ENCODE results near the gene ALK.

- no peak for TF ChIP-seq POLR2A (IDR thresholded peaks at IDR 0.05)
- TF ChIP-seq, protein P1, sequence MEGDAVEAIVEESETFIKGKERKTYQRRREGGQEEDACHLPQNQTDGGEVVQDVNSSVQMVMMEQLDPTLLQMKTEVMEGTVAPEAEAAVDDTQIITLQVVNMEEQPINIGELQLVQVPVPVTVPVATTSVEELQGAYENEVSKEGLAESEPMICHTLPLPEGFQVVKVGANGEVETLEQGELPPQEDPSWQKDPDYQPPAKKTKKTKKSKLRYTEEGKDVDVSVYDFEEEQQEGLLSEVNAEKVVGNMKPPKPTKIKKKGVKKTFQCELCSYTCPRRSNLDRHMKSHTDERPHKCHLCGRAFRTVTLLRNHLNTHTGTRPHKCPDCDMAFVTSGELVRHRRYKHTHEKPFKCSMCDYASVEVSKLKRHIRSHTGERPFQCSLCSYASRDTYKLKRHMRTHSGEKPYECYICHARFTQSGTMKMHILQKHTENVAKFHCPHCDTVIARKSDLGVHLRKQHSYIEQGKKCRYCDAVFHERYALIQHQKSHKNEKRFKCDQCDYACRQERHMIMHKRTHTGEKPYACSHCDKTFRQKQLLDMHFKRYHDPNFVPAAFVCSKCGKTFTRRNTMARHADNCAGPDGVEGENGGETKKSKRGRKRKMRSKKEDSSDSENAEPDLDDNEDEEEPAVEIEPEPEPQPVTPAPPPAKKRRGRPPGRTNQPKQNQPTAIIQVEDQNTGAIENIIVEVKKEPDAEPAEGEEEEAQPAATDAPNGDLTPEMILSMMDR (IDR thresholded peaks at IDR 0.05), result no peak
Measured at GRCh38 chr2:29725610-29726009, 195.8 kb downstream of the ALK start.
